Upper lobe of left lung (tissue), 4 donors: ENCODE data around the gene BPHL.
"Not testable (repeated sequence)": the region's sequence is repeated elsewhere in the genome, so short reads cannot be mapped to it uniquely, and the experiment has no call there.

ENCODE experiments used
- EP300 ChIP-seq, 4 donors: sonication (generic); formaldehyde crosslinking; IDR thresholded peaks; one replicate each; pipeline ENCODE4 v1.5.1; 2017; ENCODE audit warnings: antibody characterized with exemption in 4 of 4, control low read depth in 2 of 4
- POLR2AphosphoS5 ChIP-seq, 2 donors: sonication (generic); formaldehyde crosslinking; IDR thresholded peaks; one replicate each; pipeline ENCODE4 v1.5.1; 2017; ENCODE audit warnings: antibody characterized with exemption in 2 of 2

DNA sequence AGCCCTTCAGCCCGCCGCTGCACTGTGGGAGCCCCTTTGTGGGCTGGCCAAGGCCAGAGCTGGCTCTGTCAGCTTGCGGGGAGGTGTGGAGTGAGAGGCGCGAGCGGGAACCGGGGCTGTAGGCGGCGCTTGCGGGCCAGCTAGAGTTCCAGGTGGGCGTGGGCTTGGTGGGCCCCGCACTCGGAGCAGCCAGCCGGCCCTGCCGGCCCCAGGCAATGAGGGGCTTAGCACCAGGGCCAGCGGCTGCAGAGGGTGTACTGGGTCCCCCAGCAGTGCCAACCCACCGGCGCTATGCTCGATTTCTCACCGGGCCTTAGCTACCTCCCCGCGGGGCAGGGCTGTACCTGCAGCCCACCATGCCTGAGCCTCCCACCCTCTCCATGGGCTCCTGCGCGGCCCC, 52.2 kb downstream of the BPHL start:
- TF ChIP-seq POLR2AphosphoS5, EP300 (IDR thresholded peaks at IDR 0.05): not testable (repeated sequence)
